DMS 273 (cell line): Measurements from ENCODE around the gene PROSER1.
"Not testable (repeated sequence)": the region's sequence is repeated elsewhere in the genome, so short reads cannot be mapped to it uniquely, and the experiment has no call there.

Experiments used
- DNase-seq: peaks from one replicate; lab custom pipeline; 2025; ENCODE audit not compliant: unreplicated experiment; lab: John Stamatoyannopoulos, UW

Gene PROSER1

GRCh38 chr13:39037880-39038568, at the start of gene PROSER1, which contains the start of gene NHLRC3:
TSS of gene PROSER1 (minus strand) at chr13:39038089. CDS start at chr13:39037242, 847 bp downstream.
TSS of gene NHLRC3 (plus strand) at chr13:39038456. CDS start at chr13:39038640, 184 bp downstream.
- DNase-seq = peak; percentile 89

- not testable (repeated sequence) for DNase-seq
Observed at GRCh38 chr13:39086251-39086945, 48.5 kb upstream of the PROSER1 start.

GRCh38 chr13:39073983-39074382, 36.1 kb upstream of the PROSER1 start:
- DNase-seq = no peak

GRCh38 chr13:39072842-39073241, 35.0 kb upstream of the PROSER1 start:
- DNase-seq = no peak

GRCh38 chr13:39062004-39062403, 24.1 kb upstream of the PROSER1 start:
- no peak for DNase-seq

- no peak for DNase-seq
Observed at GRCh38 chr13:39058040-39058439, 20.2 kb upstream of the PROSER1 start.

- DNase-seq = no peak
Observed at GRCh38 chr13:39056018-39056417, 18.1 kb upstream of the PROSER1 start.

- DNase-seq = no peak
Observed at GRCh38 chr13:39054112-39054511, 16.2 kb upstream of the PROSER1 start.

- DNase-seq = no peak
Observed at GRCh38 chr13:39052944-39053343, 15.1 kb upstream of the PROSER1 start.

GRCh38 chr13:39051157-39051556, 13.3 kb upstream of the PROSER1 start:
- peak; percentile 66 for DNase-seq

- no peak for DNase-seq
Observed at GRCh38 chr13:39049274-39049673, 11.4 kb upstream of the PROSER1 start.

- DNase-seq = no peak
Observed at GRCh38 chr13:39048806-39049205, 10.9 kb upstream of the PROSER1 start.

- peak; percentile 28 for DNase-seq
Observed at GRCh38 chr13:39047560-39047959, 9.7 kb upstream of the PROSER1 start.

GRCh38 chr13:39044536-39044935, 6.6 kb upstream of the PROSER1 start:
- no peak for DNase-seq

GRCh38 chr13:39040206-39040605, 2.3 kb upstream of the PROSER1 start:
- no peak for DNase-seq

GRCh38 chr13:39039041-39039440, 1.2 kb upstream of the PROSER1 start:
- peak; percentile 17 for DNase-seq

GRCh38 chr13:39038569-39039030, 711 bp upstream of the PROSER1 start:
- DNase-seq = peak; percentile 62

- DNase-seq = no peak
Observed at GRCh38 chr13:39037410-39037879, 444 bp downstream of the PROSER1 start.

GRCh38 chr13:39036212-39036611, 1.7 kb downstream of the PROSER1 start:
- DNase-seq = peak; percentile 37

- no peak for DNase-seq
Observed at GRCh38 chr13:39035799-39036198, 2.1 kb downstream of the PROSER1 start.

GRCh38 chr13:39035204-39035603, 2.7 kb downstream of the PROSER1 start:
- DNase-seq = peak; percentile 4

- no peak for DNase-seq
Observed at GRCh38 chr13:39034085-39034484, 3.8 kb downstream of the PROSER1 start.
